Activated T-cell treated with anti-CD3 and anti-CD28 coated beads for 48 hours (primary cell): ENCODE data around the gene CENPM.

ENCODE experiments used
- DNase-seq: peaks from one replicate; pipeline ENCODE4 v3.0.0-alpha.2; 2020; ENCODE audit warnings: low read depth

Gene CENPM, protein sequence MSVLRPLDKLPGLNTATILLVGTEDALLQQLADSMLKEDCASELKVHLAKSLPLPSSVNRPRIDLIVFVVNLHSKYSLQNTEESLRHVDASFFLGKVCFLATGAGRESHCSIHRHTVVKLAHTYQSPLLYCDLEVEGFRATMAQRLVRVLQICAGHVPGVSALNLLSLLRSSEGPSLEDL

DNA sequence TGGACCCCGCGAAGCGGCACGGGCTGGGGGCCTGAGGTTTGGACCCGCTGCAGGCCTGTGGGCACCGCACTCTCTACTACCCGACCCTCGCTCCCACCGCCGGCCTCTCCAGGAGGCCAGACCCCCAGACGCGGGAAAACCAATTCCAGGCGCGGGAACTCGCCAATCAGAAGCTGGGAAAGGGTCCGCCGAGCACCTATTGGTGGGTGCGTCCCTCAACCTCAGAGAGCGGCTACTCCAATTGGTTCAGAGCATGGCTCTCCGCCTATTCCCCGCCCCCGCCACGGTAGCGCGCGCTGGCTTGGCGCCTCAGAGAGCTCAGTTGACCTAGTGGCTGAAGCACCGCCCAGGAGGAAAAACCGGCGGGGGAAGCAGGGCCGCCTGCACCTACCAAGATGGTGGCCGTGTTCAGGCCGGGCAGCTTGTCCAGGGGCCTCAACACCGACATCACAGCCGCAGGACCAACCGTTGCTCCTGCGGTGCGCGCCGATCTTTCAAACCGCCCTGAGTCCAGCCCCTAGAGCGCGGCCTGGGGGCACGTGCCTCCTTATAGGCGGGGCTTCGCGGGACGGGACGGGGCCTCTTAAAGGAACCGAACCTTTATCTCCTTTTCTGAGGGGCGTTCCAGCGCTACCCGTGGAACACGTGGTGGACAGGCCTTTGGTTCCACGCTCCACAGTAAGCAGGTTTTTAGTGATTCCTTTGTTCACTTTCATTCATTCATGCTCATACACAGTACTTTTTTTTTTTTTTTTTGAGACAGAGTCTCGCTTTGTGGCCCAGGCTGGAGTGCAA, at the start of gene CENPM:
CENPM (minus strand) TSS at position 524 of the 795 bp plus-strand sequence; CDS start at position 448, 76 bp downstream.
- peak; percentile 93 for DNase-seq

DNA sequence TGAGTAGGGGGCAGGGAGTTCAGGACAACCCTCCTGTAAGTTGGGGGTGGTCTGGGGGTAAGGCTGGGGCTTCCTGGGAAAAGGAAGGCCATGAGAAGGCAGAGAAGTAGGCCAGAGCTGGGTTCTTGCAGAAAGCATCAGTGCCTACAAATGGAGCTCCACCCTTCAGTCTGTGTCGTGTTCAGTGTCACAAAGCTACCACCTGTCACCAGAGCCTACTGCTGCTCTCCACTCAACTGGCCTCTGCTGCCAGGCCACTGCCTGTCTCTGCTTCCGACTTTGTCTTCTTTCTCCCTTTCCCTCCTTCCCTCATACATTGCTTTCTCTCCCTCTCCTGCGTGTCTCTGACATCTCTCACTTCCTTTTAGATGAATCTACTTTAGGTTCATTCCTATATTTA, 48.3 kb upstream of the CENPM start:
- DNase-seq = no peak

DNA sequence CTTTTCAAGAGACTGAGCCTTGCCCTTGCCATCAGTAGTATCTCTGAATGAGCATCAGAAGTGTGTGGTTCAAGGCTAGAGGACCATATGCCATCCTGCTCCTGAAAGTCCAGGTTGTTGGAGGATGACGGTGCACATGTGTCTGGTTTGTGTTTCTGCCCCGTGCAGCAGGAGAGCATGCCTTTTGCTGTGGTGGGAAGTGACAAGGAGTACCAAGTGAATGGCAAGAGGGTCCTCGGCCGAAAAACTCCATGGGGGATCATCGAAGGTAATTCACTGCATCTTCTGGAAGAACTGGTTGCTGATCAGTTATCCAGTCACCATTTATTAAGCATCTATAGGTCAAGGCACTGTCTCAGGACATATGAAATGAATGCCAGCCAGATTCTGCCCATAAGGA, 45.5 kb upstream of the CENPM start:
- no peak for DNase-seq

DNA sequence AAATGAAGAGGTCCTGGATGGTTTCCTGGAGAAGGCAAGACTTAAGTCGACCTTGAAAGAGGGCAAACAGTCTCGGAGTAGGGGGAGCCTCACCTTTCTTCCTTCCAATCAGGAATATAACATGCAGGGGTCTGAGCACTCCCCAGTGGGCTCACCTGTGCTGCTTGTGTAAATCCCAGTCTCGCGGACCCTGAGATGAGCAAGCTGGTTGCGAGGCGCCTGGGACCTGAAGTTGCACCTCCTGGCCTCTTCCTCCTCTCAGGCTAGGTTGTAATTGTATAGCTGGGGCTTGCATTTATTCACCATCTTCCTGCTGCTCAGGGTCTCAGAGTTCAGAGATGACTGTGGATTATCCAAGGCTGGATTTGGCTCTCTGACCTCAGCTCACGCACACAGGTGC, 44.2 kb upstream of the CENPM start:
- no peak for DNase-seq

DNA sequence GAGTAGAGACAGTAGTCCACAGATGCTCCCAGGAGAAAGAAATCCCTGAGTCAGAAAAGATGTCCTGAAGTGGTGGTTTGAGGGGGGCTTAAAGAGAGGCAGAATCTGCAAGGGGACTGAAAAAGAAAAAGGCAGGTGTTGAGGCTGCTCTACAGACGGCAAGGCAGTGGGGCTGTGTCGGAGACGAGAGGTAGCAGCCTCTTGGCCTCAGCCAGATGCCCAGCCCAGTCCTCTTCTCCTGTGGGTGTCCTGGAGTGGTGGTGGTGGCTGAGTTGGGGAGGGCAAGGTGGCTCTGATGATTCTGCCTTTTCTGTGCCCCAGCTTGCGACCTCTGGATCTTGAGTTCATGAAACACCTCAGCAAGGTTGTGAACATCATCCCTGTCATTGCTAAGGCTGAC, 42.3 kb upstream of the CENPM start:
- DNase-seq = no peak

DNA sequence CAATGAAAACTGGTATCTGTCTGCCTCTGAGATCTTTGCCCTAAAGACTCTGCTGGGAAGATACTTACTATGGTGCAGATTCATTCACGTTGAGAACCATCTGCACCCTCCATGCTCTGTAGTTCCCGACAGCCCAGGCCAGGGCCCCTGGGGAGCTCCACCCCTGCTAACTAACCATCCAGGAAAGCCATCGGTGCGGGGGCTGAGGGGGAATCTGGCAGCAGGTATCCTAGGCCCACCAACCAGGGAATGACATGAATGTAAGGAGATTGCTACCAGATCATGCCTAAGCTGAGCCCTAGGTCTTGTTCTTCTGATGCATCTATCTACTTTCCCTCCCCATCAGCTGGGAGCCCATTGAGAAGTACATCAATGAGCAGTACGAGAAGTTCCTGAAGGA, 40.3 kb upstream of the CENPM start:
- DNase-seq = no peak

DNA sequence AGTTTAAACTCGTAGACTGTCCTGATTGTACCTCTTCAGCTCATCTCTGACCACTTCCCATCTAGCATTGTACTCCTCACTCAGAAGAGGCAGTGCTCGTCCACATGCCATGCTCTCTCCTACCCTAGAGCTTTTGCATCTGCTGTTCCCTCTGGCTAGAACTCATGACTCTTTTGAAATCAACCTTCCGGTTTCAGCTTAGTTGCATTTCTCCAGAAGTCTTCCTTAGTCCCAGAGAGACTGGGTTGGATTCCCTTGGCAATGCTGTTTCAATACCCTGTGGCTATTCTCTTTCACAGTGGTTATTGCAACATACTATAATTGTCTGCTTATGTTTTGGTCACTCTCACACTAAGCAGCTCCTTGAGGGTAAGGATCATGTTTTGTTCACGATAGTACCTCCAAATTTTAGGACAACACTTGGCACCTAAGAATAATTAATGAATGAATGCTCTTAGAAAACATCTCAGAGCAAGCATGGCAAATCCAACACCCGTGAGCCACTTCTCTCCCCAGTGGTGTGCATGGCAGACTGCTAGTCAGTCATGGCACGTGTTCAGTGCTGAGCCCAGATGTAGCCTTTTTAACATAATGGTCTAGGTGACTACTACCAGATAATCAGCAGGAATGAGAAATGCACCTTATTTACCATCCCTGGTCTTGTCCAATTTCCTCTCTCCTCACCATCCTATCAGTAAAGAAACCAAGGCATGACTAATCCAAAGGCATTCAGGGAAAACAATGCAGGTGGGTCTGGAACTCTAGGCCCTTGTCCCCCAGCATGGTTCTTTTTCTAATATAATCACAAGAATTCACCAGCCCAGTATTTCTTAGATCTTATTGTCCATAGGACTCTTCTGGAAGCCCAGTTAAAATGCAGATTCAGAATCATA, 36.8 kb upstream of the CENPM start:
- DNase-seq = no peak

DNA sequence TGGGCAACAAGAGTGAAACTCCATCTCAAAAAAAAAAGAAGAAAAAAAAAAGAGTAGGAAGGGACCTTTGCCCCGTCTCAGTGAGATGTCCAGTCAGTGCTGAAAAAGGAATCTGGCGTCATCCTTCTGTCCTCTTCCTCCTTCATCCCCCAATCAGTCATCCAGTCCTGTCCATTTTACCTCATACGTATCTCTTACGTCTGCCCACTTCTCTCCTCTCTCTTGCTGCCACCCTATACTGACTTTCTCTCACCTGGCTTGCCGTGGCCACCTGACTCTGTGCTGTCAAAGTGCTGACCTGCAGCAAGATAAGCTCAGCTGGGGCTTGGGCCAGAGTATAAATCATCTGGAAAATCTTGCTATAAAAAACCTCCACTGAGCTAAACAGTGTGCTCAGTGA, 35.9 kb upstream of the CENPM start:
- no peak for DNase-seq

DNA sequence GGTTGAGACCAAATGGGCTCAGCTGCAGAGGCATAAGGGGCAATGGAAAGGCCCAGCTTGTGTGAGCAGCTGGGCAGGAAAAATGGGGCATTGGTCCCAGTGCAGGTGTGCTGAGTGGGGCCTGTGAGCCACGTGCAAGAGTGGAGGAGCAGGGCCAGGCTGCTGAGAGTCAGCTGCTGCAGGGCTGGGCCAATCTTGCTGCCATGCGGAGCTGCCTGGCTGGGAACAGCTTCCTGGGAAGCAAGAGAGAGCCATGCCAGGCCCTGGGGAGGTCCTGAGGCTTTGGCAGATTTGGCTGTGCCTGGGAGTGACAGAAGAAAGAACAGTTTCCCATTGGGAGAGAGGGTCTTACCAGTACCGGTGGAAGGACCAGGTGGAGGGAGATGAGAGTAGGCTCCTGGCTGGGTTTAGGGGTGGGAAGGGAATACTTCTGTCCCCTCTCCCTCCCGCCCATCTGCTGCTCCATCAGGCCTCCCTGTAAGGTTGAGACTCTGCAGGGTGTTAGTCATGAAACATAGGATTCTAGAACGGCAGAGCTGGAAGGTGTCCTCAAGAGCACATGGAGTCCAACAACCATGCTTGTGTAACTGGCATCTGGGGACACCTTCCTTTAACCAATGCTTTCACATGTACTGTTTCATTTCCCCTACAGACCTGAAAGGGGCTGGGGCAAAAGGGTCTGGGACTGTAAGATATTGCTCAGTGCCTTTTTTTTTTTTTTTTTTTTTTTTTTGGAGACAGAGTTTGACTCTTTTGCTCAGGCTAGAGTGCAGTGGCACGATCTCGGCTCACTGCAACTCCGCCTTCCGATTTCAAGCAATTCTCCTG, 32.7 kb upstream of the CENPM start:
- no peak for DNase-seq

DNA sequence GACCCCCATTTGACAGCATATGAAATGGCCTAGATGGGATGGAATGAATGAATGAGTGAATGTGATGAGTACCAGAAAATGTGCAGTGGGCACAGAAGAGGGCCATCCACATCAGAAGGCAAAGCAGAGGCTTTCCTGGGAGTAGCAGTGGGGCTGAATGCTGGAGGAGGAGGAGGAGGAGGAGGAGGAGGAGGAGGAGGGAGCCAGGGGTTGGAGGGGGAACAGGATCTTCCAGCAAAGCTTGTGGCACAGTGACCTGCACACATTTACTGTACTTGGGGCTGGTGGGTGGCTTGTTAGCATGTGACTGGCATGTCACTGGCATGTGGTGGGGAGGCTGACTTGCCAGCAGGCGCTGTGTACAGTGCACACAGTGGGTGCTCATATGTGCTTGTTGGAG, 31.8 kb upstream of the CENPM start:
- DNase-seq = no peak

DNA sequence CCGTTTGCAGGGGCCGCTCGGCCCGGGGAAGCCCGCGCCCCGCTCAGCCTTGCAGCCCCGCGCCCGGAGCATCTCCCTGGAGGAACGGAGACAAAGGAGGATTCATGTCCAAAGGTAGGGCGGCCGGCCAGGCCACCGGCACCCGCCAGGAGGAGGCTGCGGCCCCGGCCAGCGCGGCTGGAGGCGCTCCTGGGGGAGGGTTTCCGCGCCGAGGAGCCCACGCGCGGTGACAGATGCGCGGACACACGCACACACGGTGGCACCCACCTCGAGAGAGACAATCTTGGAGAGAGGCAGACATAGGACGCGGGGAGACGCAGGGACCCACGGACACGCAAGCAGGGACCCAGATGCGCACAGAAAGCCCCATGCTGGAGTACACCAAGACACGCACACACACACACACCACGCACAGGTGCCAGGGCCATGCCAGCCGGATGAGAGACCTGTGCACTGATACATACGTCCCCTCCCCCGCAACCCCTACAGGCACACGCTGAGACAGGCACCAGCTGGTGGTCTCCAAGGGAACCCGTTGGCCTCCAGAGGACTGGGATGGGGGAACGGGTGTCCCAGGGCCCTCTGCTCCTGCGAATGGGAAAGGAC, 30.1 kb upstream of the CENPM start:
- DNase-seq = no peak

DNA sequence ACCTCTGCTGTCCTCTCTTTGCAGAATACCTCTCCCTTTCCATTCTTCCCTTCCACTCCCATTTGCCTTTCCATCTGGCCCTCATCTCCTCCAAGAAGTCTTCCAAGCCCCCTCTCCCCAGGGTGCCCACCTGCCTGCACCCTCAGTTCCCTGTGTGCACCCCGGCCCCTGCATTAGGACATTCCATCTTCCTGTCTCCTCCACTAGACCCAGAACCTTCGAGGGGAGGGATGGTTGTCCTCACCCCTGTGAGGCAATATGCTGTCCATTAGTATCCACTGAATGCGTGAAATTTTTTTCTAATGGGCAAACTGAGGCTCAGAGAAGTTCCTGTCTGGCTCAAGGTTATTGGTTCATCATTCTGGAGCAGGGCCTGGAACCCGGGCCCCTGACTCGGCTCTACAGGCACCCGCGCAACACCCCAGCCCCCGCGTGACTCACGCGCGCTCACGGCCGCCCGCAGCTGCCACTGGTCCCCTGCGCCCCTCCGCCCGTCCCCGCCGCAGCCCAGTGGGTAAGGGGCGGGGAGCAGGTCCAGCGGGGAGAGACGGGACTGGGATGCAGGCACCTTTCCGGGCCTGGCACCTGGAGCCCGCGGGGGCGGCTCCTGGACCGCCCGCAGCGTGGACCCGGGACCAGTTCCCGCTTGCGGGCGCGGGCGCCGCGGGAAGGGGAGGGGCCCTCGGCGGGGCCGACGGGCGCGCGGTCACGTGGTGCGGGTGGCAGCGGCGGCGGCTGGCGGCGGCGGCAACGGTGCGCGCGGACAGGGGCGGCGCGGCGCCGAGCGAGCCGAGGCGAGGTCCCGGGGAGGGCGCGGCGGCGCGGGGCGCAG, 29.3 kb upstream of the CENPM start:
- DNase-seq = peak; percentile 41

DNA sequence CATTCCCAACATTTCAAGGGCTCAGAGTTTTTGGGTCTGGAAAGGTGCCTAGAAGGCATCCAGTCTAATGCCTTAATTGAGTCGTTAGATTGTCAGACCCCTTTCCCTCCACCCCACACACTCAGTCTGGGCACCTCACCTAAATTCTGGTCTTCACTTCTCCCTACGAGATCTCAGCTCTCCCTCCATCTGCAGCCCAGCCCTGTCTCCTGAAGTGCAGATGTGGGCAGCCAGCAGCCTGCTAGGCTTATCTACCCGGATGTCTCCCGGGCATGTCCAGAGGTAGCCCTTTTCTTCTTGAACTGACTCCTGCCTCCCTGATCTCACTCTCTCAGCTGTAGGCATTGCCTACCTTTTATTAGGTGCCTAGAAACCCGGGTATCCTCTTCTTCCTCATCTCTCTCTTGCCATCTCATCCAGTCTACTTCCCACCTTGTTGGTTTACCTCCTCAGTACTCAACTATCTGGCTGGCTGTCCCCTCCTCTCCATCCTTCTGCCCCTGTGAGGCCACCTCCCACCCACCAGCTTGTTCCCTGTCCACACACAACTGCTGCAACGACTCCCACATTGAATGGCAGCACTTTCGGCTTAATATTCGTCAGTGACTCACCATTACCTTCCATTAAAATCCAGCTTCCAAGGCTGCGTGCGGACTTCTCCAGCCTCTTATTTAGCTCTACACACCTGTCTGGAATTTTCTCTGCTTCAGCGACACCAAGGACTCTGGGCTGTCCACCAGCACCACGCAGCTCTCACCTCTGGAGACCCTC, 28.5 kb upstream of the CENPM start:
- DNase-seq = no peak

DNA sequence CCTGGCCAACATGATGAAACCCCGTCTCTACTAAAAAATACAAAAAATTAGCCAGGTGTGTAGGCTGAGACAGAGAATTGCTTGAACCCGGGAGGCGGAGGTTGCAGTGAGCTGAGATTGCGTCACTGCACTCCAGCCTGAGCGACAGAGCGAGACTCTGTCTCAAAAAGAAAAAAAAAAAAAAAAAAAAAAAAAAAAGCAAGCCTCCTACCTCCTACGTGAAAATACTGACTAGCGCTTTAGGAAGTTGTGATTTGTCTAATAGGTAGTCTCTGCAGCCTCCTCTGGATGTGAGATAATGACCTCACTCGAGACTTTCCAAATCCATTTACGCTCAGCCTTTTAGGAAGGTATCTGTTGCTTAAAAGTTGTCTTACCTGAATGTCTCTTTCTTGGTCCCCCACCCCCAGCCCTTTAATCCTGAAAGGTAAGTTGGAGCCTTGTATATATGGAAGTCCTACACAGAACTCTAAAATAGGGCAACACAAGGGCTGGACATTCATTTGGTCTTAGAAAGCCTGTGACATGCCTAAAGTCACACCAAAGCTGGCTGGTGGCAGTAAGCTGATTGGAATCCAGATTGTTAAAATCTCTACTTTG, 27.8 kb upstream of the CENPM start:
- no peak for DNase-seq

DNA sequence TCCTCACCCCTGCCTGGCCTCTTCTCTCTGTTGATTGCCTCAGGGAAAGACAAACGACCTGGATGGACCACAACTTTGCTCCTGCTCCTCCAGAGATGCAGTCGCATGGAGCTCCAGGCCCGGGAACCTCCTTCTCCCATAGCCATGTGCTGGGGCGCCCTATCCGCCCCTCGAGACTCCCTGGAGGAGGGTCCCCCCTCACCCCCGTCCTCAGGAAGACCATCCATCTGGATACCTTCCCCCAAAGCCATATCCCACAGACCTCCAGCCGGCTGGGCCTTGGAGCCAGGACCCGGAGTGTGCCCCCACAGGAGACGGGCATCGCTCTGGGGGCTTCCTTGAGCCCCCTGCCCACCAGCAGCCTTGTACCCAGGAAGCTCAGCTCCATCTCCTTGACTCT, 24.5 kb upstream of the CENPM start:
- DNase-seq = no peak

DNA sequence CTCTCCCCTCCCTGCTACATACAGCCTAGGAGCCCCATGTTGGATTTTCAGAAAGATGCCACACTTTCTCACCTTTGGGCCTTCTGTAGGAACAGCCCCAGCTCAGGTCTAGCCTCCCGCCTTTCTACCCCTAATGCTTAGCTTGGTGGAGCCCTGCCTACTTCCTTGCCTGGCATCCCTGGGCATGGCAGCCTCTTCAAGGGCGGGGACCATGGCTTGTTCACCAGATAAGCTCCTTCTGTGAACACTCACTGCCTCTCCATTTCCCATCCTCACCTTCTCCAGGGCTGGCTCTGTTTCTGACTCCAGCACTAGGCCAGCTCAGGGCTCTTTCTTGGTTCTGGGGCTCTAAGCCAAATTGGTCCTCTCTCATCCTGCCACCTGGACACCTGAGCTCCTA, 23.6 kb upstream of the CENPM start:
- DNase-seq = no peak

DNA sequence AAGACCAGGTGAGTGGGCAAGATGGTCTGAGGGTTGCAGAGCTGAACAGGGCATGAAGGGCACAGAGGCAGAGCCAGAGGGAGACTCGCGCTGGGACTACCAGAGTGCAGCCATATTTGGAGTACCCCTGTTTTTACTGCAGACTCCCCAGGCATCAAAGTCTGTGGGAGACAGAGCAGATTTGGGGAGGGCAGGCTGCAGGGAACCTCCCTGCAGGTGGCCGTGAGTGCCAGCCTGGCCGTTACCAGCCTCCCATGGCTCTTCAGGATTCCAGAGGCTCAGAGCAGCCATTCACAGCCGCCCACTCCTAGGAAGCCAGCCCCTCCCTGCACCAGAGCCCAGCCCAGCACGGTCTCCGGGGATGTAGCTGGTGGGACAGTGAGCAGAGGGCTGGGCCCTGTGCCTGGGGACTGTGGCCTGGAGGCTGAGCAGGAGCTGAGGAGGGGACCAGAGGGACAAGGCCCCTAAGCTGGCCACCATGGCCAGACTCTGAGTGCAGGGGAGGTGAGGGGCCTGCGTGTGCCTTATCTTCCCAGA, 22.2 kb upstream of the CENPM start, which contains the start of gene SEPTIN3:
SEPTIN3 (plus strand) TSS at position 334 of the 537 bp plus-strand sequence. CDS start 2,050 bp downstream, outside the sequence.
- DNase-seq = no peak

DNA sequence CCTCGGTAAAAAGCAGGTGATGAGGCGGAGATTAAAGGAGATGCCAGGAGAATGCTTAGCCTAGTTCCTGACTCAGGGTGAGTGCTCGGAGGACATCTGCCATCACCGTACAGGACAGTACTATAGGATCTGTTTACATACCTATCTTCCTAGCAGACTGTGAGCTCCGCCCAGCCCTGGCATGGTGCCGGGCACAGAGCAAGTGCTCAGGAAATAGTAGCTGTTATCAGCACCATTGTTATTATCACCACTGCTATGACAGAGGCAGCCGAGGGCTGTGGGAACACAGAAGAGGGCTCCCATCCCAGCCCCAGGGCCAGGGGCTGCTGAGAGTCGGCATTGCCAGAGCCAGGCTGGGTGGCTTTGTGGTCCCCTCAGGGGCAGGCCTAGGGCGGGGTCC, 21.6 kb upstream of the CENPM start:
- no peak for DNase-seq
